ENCODE measurements around the gene ARHGAP26. TPM values are rescaled to one million over a fixed set of nuclear protein-coding genes. Genes with fewer than 3 reads are reported as not detected.

The ARHGAP26 gene
- total RNA-seq, 4 donors from 2014 or later = 12.4 to 49.5 (median 31.8) TPM

- H3K4me1 ChIP-seq = no peaks in the 10 kb centered on the region
- no peaks in the 10 kb centered on the region for H3K9me3 ChIP-seq
- H3K4me3 ChIP-seq = no peak overlapping the region
- H3K27ac ChIP-seq = no peak overlapping the region
- no peaks in the 10 kb centered on the region for H3K27me3 ChIP-seq
- H3K36me3 ChIP-seq = no peaks in the 10 kb centered on the region
- no peak for DNase-seq
- TF ChIP-seq, protein P1, sequence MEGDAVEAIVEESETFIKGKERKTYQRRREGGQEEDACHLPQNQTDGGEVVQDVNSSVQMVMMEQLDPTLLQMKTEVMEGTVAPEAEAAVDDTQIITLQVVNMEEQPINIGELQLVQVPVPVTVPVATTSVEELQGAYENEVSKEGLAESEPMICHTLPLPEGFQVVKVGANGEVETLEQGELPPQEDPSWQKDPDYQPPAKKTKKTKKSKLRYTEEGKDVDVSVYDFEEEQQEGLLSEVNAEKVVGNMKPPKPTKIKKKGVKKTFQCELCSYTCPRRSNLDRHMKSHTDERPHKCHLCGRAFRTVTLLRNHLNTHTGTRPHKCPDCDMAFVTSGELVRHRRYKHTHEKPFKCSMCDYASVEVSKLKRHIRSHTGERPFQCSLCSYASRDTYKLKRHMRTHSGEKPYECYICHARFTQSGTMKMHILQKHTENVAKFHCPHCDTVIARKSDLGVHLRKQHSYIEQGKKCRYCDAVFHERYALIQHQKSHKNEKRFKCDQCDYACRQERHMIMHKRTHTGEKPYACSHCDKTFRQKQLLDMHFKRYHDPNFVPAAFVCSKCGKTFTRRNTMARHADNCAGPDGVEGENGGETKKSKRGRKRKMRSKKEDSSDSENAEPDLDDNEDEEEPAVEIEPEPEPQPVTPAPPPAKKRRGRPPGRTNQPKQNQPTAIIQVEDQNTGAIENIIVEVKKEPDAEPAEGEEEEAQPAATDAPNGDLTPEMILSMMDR (IDR thresholded peaks at IDR 0.05) = no peak
- TF ChIP-seq POLR2A (IDR thresholded peaks at IDR 0.05) = no peak
- intact Hi-C loops (cut with DNase I; ENCODE audit: low total_unique reads) = no loop called here
Measured at GRCh38 chr5:143226361-143226760, 456.2 kb downstream of the ARHGAP26 start.

DNA sequence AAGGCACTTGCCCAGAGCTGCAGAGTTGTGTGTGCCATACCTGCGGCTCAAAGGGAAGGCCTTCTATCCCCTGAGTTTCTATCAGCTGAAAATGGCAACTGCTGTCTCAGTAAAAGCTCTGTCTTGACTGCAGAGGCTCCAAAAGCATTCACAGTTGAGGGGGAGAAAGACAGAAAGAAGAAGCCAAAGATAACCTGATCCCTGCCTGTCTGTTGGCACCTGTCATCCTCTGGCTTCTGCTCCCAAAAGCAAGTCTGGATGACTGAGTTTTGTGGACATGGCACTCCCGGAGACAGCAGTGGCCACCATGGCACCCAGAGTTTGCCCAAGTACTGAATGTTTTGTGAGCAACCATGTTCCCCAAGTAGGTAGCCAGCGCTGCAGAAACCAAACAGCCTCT lies 456.7 kb downstream of the ARHGAP26 start:
- intact Hi-C loops (cut with DNase I; ENCODE audit: low total_unique reads) = no loop called here
- Histone ChIP-seq H3K4me1 (no peaks in the 10 kb centered on the region), H3K27me3 (no peaks in the 10 kb centered on the region), H3K36me3 (no peaks in the 10 kb centered on the region), H3K4me3 (no peak overlapping the region), H3K9me3 (no peaks in the 10 kb centered on the region), H3K27ac (no peak overlapping the region)
- no peak for DNase-seq
- no peak for TF ChIP-seq POLR2A (IDR thresholded peaks at IDR 0.05)
- TF ChIP-seq, protein P1 (IDR thresholded peaks at IDR 0.05) = no peak

- DNase-seq = no peak
- no peaks in the 10 kb centered on the region for H3K9me3 ChIP-seq
- no peaks in the 10 kb centered on the region for H3K27me3 ChIP-seq
- no peak overlapping the region for H3K27ac ChIP-seq
- no peaks in the 10 kb centered on the region for H3K36me3 ChIP-seq
- TF ChIP-seq POLR2A (IDR thresholded peaks at IDR 0.05) = no peak
- TF ChIP-seq, protein P1 (IDR thresholded peaks at IDR 0.05) = no peak
- intact Hi-C loops (cut with DNase I; ENCODE audit: low total_unique reads) = no loop called here
- no peak overlapping the region for H3K4me3 ChIP-seq
- H3K4me1 ChIP-seq = no peaks in the 10 kb centered on the region
Measured at GRCh38 chr5:143227301-143227700, 457.1 kb downstream of the ARHGAP26 start.

DNA sequence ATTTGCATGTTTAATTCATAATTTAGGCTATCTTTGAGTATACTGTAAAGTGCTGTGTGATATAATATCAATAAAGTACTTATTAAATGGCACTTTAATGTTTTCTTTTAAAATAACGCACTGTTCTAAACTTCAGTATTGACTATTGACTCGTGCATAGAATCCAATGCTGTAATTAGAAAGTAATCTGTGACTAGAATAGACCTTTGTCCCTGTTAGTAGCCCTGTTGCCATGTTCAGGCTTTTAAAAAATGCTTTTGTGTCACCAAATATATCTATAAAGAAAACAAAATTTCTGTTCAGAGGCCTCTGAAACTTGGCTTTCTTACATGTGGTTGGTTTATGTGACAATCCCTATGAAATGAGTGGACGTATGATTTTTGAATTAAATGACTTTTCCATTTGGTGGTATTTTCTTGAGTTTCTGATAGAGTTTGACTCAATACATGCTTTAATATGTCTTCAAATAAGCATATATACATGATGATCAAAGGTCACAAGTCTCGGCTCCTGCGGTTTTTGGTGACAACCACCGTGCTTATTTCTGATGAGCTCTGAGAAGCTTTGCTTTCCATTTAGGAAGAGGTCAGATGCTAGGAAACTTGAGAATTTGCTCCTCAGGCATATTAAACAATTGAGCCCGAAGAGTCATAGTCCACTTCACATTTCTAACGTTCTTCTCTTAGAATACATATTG lies 458.6 kb downstream of the ARHGAP26 start:
- Histone ChIP-seq H3K36me3 (no peaks in the 10 kb centered on the region), H3K4me3 (no peak overlapping the region), H3K27me3 (no peaks in the 10 kb centered on the region), H3K9me3 (no peaks in the 10 kb centered on the region), H3K4me1 (no peaks in the 10 kb centered on the region), H3K27ac (no peak overlapping the region)
- TF ChIP-seq, protein P1 (IDR thresholded peaks at IDR 0.05) = no peak
- TF ChIP-seq POLR2A (IDR thresholded peaks at IDR 0.05) = no peak
- DNase-seq = no peak
- intact Hi-C loops (cut with DNase I; ENCODE audit: low total_unique reads) = no loop called here

DNA sequence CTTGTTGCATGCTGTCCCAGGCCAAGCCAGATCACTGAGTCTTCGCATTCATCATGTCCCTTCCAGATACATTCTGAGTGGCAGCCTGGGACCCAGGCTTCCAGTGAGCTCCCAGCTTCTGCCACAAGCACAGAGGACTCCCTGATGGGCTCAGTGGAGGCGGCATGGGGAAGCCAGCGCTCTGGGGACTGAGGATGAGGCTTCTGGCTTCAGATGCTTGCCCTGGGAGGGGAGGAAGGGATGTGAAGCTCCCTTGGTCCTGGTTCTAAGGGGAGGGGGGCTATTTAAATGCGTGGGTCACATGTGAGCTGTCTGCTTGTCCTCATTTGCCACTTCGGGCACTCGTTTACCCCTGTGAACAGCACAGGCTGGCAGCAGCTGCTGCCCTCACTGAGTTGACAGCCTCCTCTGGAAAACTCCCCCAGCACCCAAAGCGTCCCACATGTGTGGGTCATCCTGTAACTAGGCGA lies 459.3 kb downstream of the ARHGAP26 start:
- Histone ChIP-seq H3K27me3 (no peaks in the 10 kb centered on the region), H3K36me3 (no peaks in the 10 kb centered on the region), H3K9me3 (no peaks in the 10 kb centered on the region), H3K27ac (no peak overlapping the region), H3K4me3 (no peak overlapping the region), H3K4me1 (no peaks in the 10 kb centered on the region)
- no peak for DNase-seq
- no peak for TF ChIP-seq POLR2A (IDR thresholded peaks at IDR 0.05)
- TF ChIP-seq, protein P1 (IDR thresholded peaks at IDR 0.05) = no peak
- intact Hi-C loops (cut with DNase I; ENCODE audit: low total_unique reads) = no loop called here
